H1 (cell line): Measurements from ENCODE around the gene PATE2. TPM values are rescaled to one million over a fixed set of nuclear protein-coding genes. Genes with fewer than 3 reads are reported as not detected.
A peak's percentile ranks its signal among the peaks of the same experiment; 100 is the strongest.

ENCODE experiments used
- CTCF ChIA-PET: fragments of 300-600 bp; sonication (Branson Sonifier 250); formaldehyde crosslinking; loops from one replicate; lab custom pipeline; 2021; ENCODE audit not compliant: partially characterized antibody; lab: Charles Lee
- POLR2A ChIA-PET: fragments of 300-600 bp; sonication (Branson Sonifier 250); formaldehyde crosslinking; loops from one replicate; lab custom pipeline; 2021; ENCODE audit warnings: inconsistent platforms; ENCODE audit not compliant: partially characterized antibody; lab: Charles Lee
- DNase-seq, 2 experiments: peaks; one replicate each; pipeline versions ENCODE4 v3.0.0 to v3.0.0-alpha.2; 2010 to 2022; ENCODE audit warnings: low spot score in 2 of 2, low read depth in 1 of 2, mixed read lengths in 1 of 2
- FAIRE-seq: peaks from 2 replicates; lab custom pipeline; 2011; peaks lifted over from hg19 to GRCh38; lab: Jason Lieb, UNC
- H2AFZ ChIP-seq: 2 replicates; pipeline ENCODE4 v1.8.1; 2012; ENCODE audit warnings: low read length, inconsistent platforms
- H2AK5ac ChIP-seq: 2 replicates; pipeline ENCODE4 v1.6.1; 2013; ENCODE audit warnings: low read depth, low read length
- H2BK120ac ChIP-seq: replicated peaks from 2 replicates; pipeline ENCODE3; 2013; ENCODE audit warnings: low read depth, low read length, inconsistent platforms
- H2BK12ac ChIP-seq: 2 replicates; pipeline ENCODE4 v1.6.1; 2013; ENCODE audit warnings: low read depth, low read length
- H2BK15ac ChIP-seq: 2 replicates; pipeline ENCODE4 v1.6.1; 2013; ENCODE audit warnings: low read length
- H2BK20ac ChIP-seq: 2 replicates; pipeline ENCODE4 v1.6.1; 2013; ENCODE audit warnings: low read length
- H2BK5ac ChIP-seq: 2 replicates; pipeline ENCODE4 v1.6.1; 2013; ENCODE audit warnings: low read depth, low read length
- H3K14ac ChIP-seq: 2 replicates; pipeline ENCODE4 v1.6.1; 2013; ENCODE audit warnings: inconsistent platforms; ENCODE audit not compliant: insufficient read length
- H3K18ac ChIP-seq: 2 replicates; pipeline ENCODE4 v1.6.1; 2013; ENCODE audit warnings: low read length; ENCODE audit errors: extremely low read depth
- H3K23ac ChIP-seq: 2 replicates; pipeline ENCODE4 v1.6.1; 2013; ENCODE audit warnings: inconsistent platforms; ENCODE audit not compliant: insufficient read length
- H3K23me2 ChIP-seq: 2 replicates; pipeline ENCODE4 v1.6.1; 2013; ENCODE audit warnings: low read depth, low read length
- H3K27ac ChIP-seq: 2 replicates; pipeline ENCODE4 v1.6.1; 2011; ENCODE audit warnings: low read depth, low read length, inconsistent platforms
- H3K27me3 ChIP-seq, 4 experiments: replicated peaks in 1 of 4; 1 replicate in 1 of 4; 2 replicates in 3 of 4; pipeline versions ENCODE4 v1.6.1 to v1.8.1; 2011 to 2013; ENCODE audit warnings: low read length in 3 of 4, mild to moderate bottlenecking in 3 of 4, inconsistent platforms in 2 of 4, mixed read lengths in 2 of 4, moderate library complexity in 1 of 4; ENCODE audit not compliant: control insufficient read depth in 3 of 4, insufficient read depth in 3 of 4; ENCODE audit errors: extremely low read depth in 1 of 4
- H3K36me3 ChIP-seq, 4 experiments: 2 replicates each; pipeline versions ENCODE4 v1.6.1 to v1.8.1; 2011 to 2013; ENCODE audit warnings: mild to moderate bottlenecking in 4 of 4, low read length in 3 of 4, moderate library complexity in 2 of 4, control low read depth in 1 of 4, inconsistent platforms in 1 of 4; ENCODE audit not compliant: insufficient read depth in 4 of 4, control insufficient read depth in 2 of 4
- H3K4ac ChIP-seq: replicated peaks from 2 replicates; pipeline ENCODE3; 2013; ENCODE audit warnings: low read length, low read depth, mixed read lengths, inconsistent platforms; ENCODE audit not compliant: insufficient read length
- H3K4me1 ChIP-seq, 4 experiments: replicated peaks in 1 of 4; 1 replicate in 1 of 4; 2 replicates in 3 of 4; pipeline versions ENCODE4 v1.6.1 to v1.8.1; 2011 to 2013; ENCODE audit warnings: low read length in 3 of 4, inconsistent platforms in 2 of 4, mixed read lengths in 1 of 4; ENCODE audit not compliant: insufficient read depth in 4 of 4, control insufficient read depth in 3 of 4
- H3K4me2 ChIP-seq, 2 experiments: 2 replicates each; pipeline versions ENCODE4 v1.6.1 to v1.8.1; 2011 to 2013; ENCODE audit warnings: low read depth in 2 of 2, low read length in 2 of 2, control low read depth in 1 of 2, inconsistent platforms in 1 of 2, mild to moderate bottlenecking in 1 of 2; ENCODE audit not compliant: insufficient read depth in 1 of 2
- H3K4me3 ChIP-seq, 4 experiments: fragments of 200-600, 300-600 bp in 1 of 4; sonication (generic), shearing (Covaris generic), sonication (Bioruptor Twin) in 1 of 4; 2 replicates each; pipeline versions ENCODE4 v1.5.1 to v1.8.1; 2011 to 2016; ENCODE audit warnings: low read length in 4 of 4, low read depth in 3 of 4, control low read depth in 2 of 4, inconsistent platforms in 2 of 4, mild to moderate bottlenecking in 2 of 4, mixed read lengths in 1 of 4, moderate library complexity in 1 of 4; ENCODE audit not compliant: insufficient read depth in 2 of 4; ENCODE audit errors: extremely low read depth in 1 of 4
- H3K56ac ChIP-seq: replicated peaks from 2 replicates; pipeline ENCODE3; 2013; ENCODE audit warnings: low read depth, mild to moderate bottlenecking, mixed read lengths, low read length, inconsistent platforms; ENCODE audit not compliant: insufficient read length
- H3K79me1 ChIP-seq: 2 replicates; pipeline ENCODE4 v1.6.1; 2013; ENCODE audit warnings: low read depth, low read length, control low read depth
- H3K79me2 ChIP-seq, 2 experiments: 2 replicates each; pipeline versions ENCODE4 v1.6.1 to v1.8.1; 2012 to 2013; ENCODE audit warnings: low read length in 2 of 2, mild to moderate bottlenecking in 2 of 2, inconsistent platforms in 1 of 2; ENCODE audit not compliant: insufficient read depth in 2 of 2, control insufficient read depth in 1 of 2
- H3K9ac ChIP-seq, 4 experiments: replicated peaks in 1 of 4; 1 replicate in 1 of 4; 2 replicates in 3 of 4; pipeline versions ENCODE4 v1.6.1 to v1.8.1; 2011 to 2013; ENCODE audit warnings: low read depth in 3 of 4, low read length in 3 of 4, control low read depth in 2 of 4, mild to moderate bottlenecking in 2 of 4, moderate library complexity in 2 of 4, inconsistent platforms in 1 of 4; ENCODE audit errors: extremely low read depth in 1 of 4
- H3K9me3 ChIP-seq, 2 experiments: 2 replicates each; pipeline versions ENCODE4 v1.6.1 to v1.8.1; 2012 to 2013; ENCODE audit warnings: mild to moderate bottlenecking in 2 of 2, moderate library complexity in 2 of 2, control low read depth in 1 of 2, inconsistent platforms in 1 of 2, low read depth in 1 of 2, low read length in 1 of 2, mixed read lengths in 1 of 2; ENCODE audit not compliant: insufficient read depth in 2 of 2
- H4K20me1 ChIP-seq, 2 experiments: replicated peaks in 1 of 2; 2 replicates each; pipeline versions ENCODE3 to v1.8.1; 2011 to 2013; ENCODE audit warnings: inconsistent platforms in 2 of 2, low read length in 2 of 2, mild to moderate bottlenecking in 1 of 2; ENCODE audit not compliant: insufficient read depth in 2 of 2, control insufficient read depth in 1 of 2
- H4K5ac ChIP-seq: 2 replicates; pipeline ENCODE4 v1.6.1; 2013; ENCODE audit warnings: low read length, low read depth, mixed read lengths, inconsistent platforms; ENCODE audit not compliant: insufficient read length
- H4K8ac ChIP-seq: 2 replicates; pipeline ENCODE4 v1.8.0; 2013; ENCODE audit warnings: mild to moderate bottlenecking, moderate library complexity, low read length, inconsistent platforms; ENCODE audit not compliant: insufficient read depth; ENCODE audit errors: extremely low read depth
- H4K91ac ChIP-seq: replicated peaks from 2 replicates; pipeline ENCODE3; 2013; ENCODE audit warnings: low read length, mixed read lengths, inconsistent platforms; ENCODE audit not compliant: insufficient read length
- CHD1 ChIP-seq: IDR thresholded peaks from 2 replicates; pipeline ENCODE4 v1.6.1; 2012; ENCODE audit warnings: low read depth, low read length, improper control_type of control experiment
- EGR1 ChIP-seq: IDR thresholded peaks from 2 replicates; pipeline ENCODE4 v1.6.1; 2011; ENCODE audit warnings: low read depth, low read length, borderline replicate concordance
- EP300 ChIP-seq, 2 experiments: IDR thresholded peaks; 1 replicate in 1 of 2; 2 replicates in 1 of 2; pipeline ENCODE4 v1.6.1; 2011 to 2012; ENCODE audit warnings: low read depth in 2 of 2, low read length in 2 of 2, mild to moderate bottlenecking in 2 of 2, borderline replicate concordance in 1 of 2, inconsistent platforms in 1 of 2, moderate library complexity in 1 of 2
- EZH2 ChIP-seq: fragments of 200-600 bp; sonication (generic); IDR thresholded peaks from 2 replicates; pipeline ENCODE4 v1.7.1; 2012; ENCODE audit warnings: low read depth, mild to moderate bottlenecking, moderate library complexity, low read length, inconsistent platforms; ENCODE audit not compliant: severe bottlenecking
- HDAC2 ChIP-seq, 2 experiments: fragments of 300-600 bp in 1 of 2; sonication (generic) in 1 of 2; IDR thresholded peaks; 2 replicates each; pipeline ENCODE4 v1.6.1; 2011 to 2012; ENCODE audit warnings: low read depth in 2 of 2, low read length in 2 of 2, mild to moderate bottlenecking in 2 of 2, moderate library complexity in 2 of 2, borderline replicate concordance in 1 of 2, inconsistent platforms in 1 of 2
- KDM1A ChIP-seq: fragments of 200-600, 300-600 bp; sonication (generic); IDR thresholded peaks from 2 replicates; pipeline ENCODE4 v1.7.1; 2016; ENCODE audit warnings: mild to moderate bottlenecking, low read length, borderline replicate concordance
- MAFK ChIP-seq: IDR thresholded peaks from 2 replicates; pipeline ENCODE4 v1.6.1; 2012; ENCODE audit warnings: low read depth, mild to moderate bottlenecking, improper control_type of control experiment, low read length
- POLR2AphosphoS5 ChIP-seq: IDR thresholded peaks from 2 replicates; pipeline ENCODE4 v1.6.1; 2011; ENCODE audit warnings: low read depth, low read length
- RFX5 ChIP-seq: IDR thresholded peaks from 2 replicates; pipeline ENCODE4 v1.6.1; 2011; ENCODE audit warnings: low read depth, low read length, improper control_type of control experiment, borderline replicate concordance
- SIN3A ChIP-seq, 2 experiments: IDR thresholded peaks in 1 of 2; conservative IDR thresholded peaks in 1 of 2; 2 replicates each; pipeline ENCODE4 v1.6.1; 2011 to 2012; ENCODE audit warnings: low read length in 2 of 2, improper control_type of control experiment in 1 of 2, low read depth in 1 of 2, mild to moderate bottlenecking in 1 of 2
- SP2 ChIP-seq: IDR thresholded peaks from 2 replicates; pipeline ENCODE4 v1.6.1; 2012; ENCODE audit warnings: mild to moderate bottlenecking, low read length, inconsistent platforms
- TAF1 ChIP-seq: IDR thresholded peaks from 2 replicates; pipeline ENCODE4 v1.6.1; 2011; ENCODE audit warnings: mild to moderate bottlenecking, low read depth, low read length
- WGBS, 2 experiments: shearing (Covaris generic) in 1 of 2; methylation state at CpG; one replicate each; pipeline versions ENCODE4 v1.1.6 to v1.1.7; 2013 to 2015; ENCODE audit warnings: low lambda C conversion rate in 2 of 2, mixed read lengths in 2 of 2, inconsistent platforms in 1 of 2, low coverage in 1 of 2, missing lambda C conversion rate in 1 of 2; ENCODE audit not compliant: insufficient replicate concordance in 2 of 2, insufficient coverage in 1 of 2, insufficient read length in 1 of 2; ENCODE audit errors: extremely low coverage in 1 of 2, missing lambda C conversion rate in 1 of 2; 5-methylcytosine and 5-hydroxymethylcytosine counted together
- polyA plus RNA-seq, 7 experiments: library from polyadenylated mRNA; depleted of rRNA in 3 of 7; stranded (reverse) in 5 of 7; unstranded in 2 of 7; fragments of >200 nt in 5 of 7; fragments of 200-250 nt in 2 of 7; gene quantifications; 1 replicate in 5 of 7; 2 replicates in 1 of 7; 4 replicates in 1 of 7; pipeline versions ENCODE4 v1.2.1 to v1.2.3, GENCODE V29; 2011 to 2013; ENCODE audit warnings: missing spikeins in 2 of 7, mixed read lengths in 2 of 7
- total RNA-seq: library from RNA; stranded (reverse); fragmentation: NEBNext Ultra II Directional; extraction: Animal tissue kit (Norgen Biotek cat#: 25700); gene quantifications from 2 replicates; pipeline ENCODE4 v1.2.1, GENCODE V29; 2021
- TF ChIP-seq, protein P1 (sequence below): IDR thresholded peaks from 2 replicates; pipeline ENCODE4 v1.6.1; 2012; ENCODE audit warnings: inconsistent platforms

Gene PATE2
- total and polyA plus RNA-seq, 2 of the 8 experiments (the other 6 are each of a cell fraction or from before 2014, with no cell fraction given), result 0.14 TPM; not detected in 1

DNA sequence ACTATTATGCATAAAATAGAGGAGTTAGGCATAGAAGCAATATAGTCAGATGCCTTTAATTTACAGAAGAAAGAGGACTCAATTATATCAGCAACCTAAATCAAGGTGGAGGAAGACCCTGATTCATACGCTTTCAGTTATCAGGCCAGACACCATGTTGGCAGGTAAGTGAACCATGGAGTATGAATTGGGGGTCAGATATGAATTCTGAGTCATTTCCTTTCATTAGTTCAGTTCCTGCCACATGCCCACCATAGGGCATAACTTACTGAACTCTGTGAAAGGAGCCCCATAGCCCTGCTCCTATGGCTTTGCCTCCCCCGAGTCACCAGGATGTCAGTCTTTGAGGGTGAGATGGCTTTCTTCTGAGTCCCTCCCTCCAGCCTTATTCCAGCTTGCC is 15.1 kb downstream of the PATE2 start:
- DNase-seq (no peak), FAIRE-seq (no peak)
- Histone ChIP-seq H4K20me1 (no peaks in the 10 kb centered on the region), H3K36me3 (no peaks in the 10 kb centered on the region), H2BK12ac (no peak overlapping the region; the same call in 1 of the 2 replicates), H3K23me2 (no peaks in the 10 kb centered on the region), H3K9me3 (no peaks in the 10 kb centered on the region), H3K9ac (no peak overlapping the region), H2BK120ac (no peak overlapping the region), H3K56ac (no peak overlapping the region), H4K91ac (no peak overlapping the region), H3K27ac (no peak overlapping the region), H2BK15ac (no peak overlapping the region), H4K5ac (no peak overlapping the region), H3K23ac (no peak overlapping the region), H2BK20ac (no peak overlapping the region), H3K14ac (no peak overlapping the region), H2AK5ac (no peak overlapping the region), H2AFZ (peak overlapping the region; percentile 55; the same call in 1 of the 2 replicates), H3K4me1 (no peaks in the 10 kb centered on the region; a peak in 1 of 7 replicates), H3K79me1 (no peaks in the 10 kb centered on the region), H2BK5ac (no peak overlapping the region), H3K18ac (no peak overlapping the region), H3K4me3 (no peak overlapping the region), H3K4ac (no peak overlapping the region), H4K8ac (no peak overlapping the region), H3K27me3 (no peaks in the 10 kb centered on the region), H3K79me2 (no peaks in the 10 kb centered on the region), H3K4me2 (no peak overlapping the region)
- 96% methylated on average over 2 of the region's 2 CpGs; no CpG with 5 or more reads in 1 of the 2 experiments for whole genome bisulfite sequencing, 2 experiments
- CTCF ChIA-PET, result interaction anchor here (0.8 to 2.1 kb wide), 2 partner anchors 13 to 79 kb away, joined by 3 to 5 read pairs; no protein-coding TSS in a partner anchor
- POLR2A ChIA-PET, result no interaction called here
- TF ChIP-seq SP2, result no peak
- no peak for TF ChIP-seq EGR1
- TF ChIP-seq CHD1, result no peak
- no peak for TF ChIP-seq MAFK
- no peak for TF ChIP-seq SIN3A (conservative IDR thresholded peaks at IDR 0.05 in 1 of 2, IDR thresholded peaks at IDR 0.05 in 1 of 2; ENCODE audit: low read depth in 1 of 2, low read length in 2 of 2)
- TF ChIP-seq RFX5, result no peak
- TF ChIP-seq EP300 (IDR thresholded peaks at IDR 0.05; ENCODE audit: borderline replicate concordance in 1 of 2, low read depth in 2 of 2, low read length in 2 of 2), result no peak
- TF ChIP-seq EZH2, result no peak
- TF ChIP-seq TAF1, result no peak
- TF ChIP-seq KDM1A, result no peak
- TF ChIP-seq, protein P1, sequence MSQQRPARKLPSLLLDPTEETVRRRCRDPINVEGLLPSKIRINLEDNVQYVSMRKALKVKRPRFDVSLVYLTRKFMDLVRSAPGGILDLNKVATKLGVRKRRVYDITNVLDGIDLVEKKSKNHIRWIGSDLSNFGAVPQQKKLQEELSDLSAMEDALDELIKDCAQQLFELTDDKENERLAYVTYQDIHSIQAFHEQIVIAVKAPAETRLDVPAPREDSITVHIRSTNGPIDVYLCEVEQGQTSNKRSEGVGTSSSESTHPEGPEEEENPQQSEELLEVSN, result no peak
- TF ChIP-seq POLR2AphosphoS5, result no peak
- TF ChIP-seq HDAC2 (IDR thresholded peaks at IDR 0.05; ENCODE audit: borderline replicate concordance in 1 of 2, low read depth in 2 of 2, low read length in 2 of 2), result no peak
